Hepatocyte (in vitro differentiated cells): Measurements from ENCODE around the gene LRRC32. TPM values are rescaled to one million over a fixed set of nuclear protein-coding genes. Genes with fewer than 3 reads are reported as not detected.

Experiments used
- DNase-seq: peaks from one replicate; pipeline ENCODE4 v3.0.0-alpha.2; 2016; ENCODE audit warnings: low spot score
- H2AFZ ChIP-seq: fragments of 200-600 bp; sonication (generic); 2 replicates; pipeline ENCODE4 v1.6.0; 2016; ENCODE audit warnings: antibody characterized with exemption, mild to moderate bottlenecking
- H3K27ac ChIP-seq: fragments of 200-600 bp; sonication (generic); 2 replicates; pipeline ENCODE4 v1.5.1; 2016; ENCODE audit warnings: mild to moderate bottlenecking
- H3K27me3 ChIP-seq: fragments of 200-600 bp; sonication (generic); 2 replicates; pipeline ENCODE4 v1.6.1; 2016
- H3K36me3 ChIP-seq: fragments of 200-600 bp; sonication (generic); replicated peaks from 2 replicates; pipeline ENCODE4 v1.5.1; 2016; ENCODE audit warnings: low read depth; ENCODE audit not compliant: insufficient read depth
- H3K4me1 ChIP-seq: fragments of 200-600 bp; sonication (generic); 2 replicates; pipeline ENCODE4 v1.5.1; 2016; ENCODE audit warnings: mild to moderate bottlenecking, moderate library complexity; ENCODE audit not compliant: insufficient read depth
- H3K4me2 ChIP-seq: fragments of 200-600 bp; sonication (generic); 2 replicates; pipeline ENCODE4 v1.6.0; 2016
- H3K4me3 ChIP-seq: fragments of 200-600 bp; sonication (generic); 2 replicates; pipeline ENCODE4 v1.5.1; 2016; ENCODE audit warnings: mild to moderate bottlenecking
- H3K79me2 ChIP-seq: fragments of 200-600 bp; sonication (generic); 2 replicates; pipeline ENCODE4 v1.6.0; 2017; ENCODE audit warnings: mild to moderate bottlenecking
- H3K9me2 ChIP-seq: fragments of 200-600 bp; sonication (generic); replicated peaks from 2 replicates; pipeline ENCODE4 v1.6.0; 2017; ENCODE audit warnings: mild to moderate bottlenecking; ENCODE audit not compliant: insufficient read depth
- H3K9me3 ChIP-seq: fragments of 200-600 bp; sonication (generic); 2 replicates; pipeline ENCODE4 v1.5.1; 2016; ENCODE audit warnings: low read depth, mild to moderate bottlenecking
- H4K20me1 ChIP-seq: fragments of 200-600 bp; sonication (generic); 2 replicates; pipeline ENCODE4 v1.6.0; 2016; ENCODE audit warnings: mild to moderate bottlenecking; ENCODE audit not compliant: insufficient read depth, poor library complexity, severe bottlenecking
- EZH2 ChIP-seq: fragments of 200-600 bp; sonication (generic); IDR thresholded peaks from 2 replicates; pipeline ENCODE4 v1.6.1; 2016; ENCODE audit warnings: antibody characterized with exemption, mild to moderate bottlenecking, borderline replicate concordance
- EZH2phosphoT487 ChIP-seq: fragments of 200-600 bp; sonication (generic); IDR thresholded peaks from one replicate; pipeline ENCODE4 v1.6.1; 2018; ENCODE audit warnings: antibody characterized with exemption, mild to moderate bottlenecking, low read depth, moderate library complexity; ENCODE audit not compliant: unreplicated experiment, severe bottlenecking
- WGBS: methylation state at CpG from one replicate; pipeline ENCODE4 v1.1.6; 2016; ENCODE audit warnings: low lambda C conversion rate; ENCODE audit errors: missing lambda C conversion rate; 5-methylcytosine and 5-hydroxymethylcytosine counted together
- polyA plus RNA-seq: library from polyadenylated mRNA; unstranded; fragments of >200 nt; fragmentation: Nextera tagmentation; extraction: Ambion mirVana; gene quantifications from 2 replicates; pipeline ENCODE4 v1.2.1, GENCODE V29; 2016
- total RNA-seq: library from RNA; depleted of rRNA; stranded (reverse); fragments of >200 nt; gene quantifications from 2 replicates; pipeline ENCODE4 v1.2.3, GENCODE V29; 2014
- TF ChIP-seq, protein P1 (sequence below): fragments of 200-600 bp; sonication (generic); IDR thresholded peaks from 2 replicates; pipeline ENCODE4 v1.5.1; 2016; ENCODE audit warnings: antibody characterized with exemption, mild to moderate bottlenecking; ENCODE audit not compliant: poor library complexity

Gene LRRC32
- total and polyA plus RNA-seq, 2 experiments from 2014 or later, result 25.5 to 75.2 TPM

DNA sequence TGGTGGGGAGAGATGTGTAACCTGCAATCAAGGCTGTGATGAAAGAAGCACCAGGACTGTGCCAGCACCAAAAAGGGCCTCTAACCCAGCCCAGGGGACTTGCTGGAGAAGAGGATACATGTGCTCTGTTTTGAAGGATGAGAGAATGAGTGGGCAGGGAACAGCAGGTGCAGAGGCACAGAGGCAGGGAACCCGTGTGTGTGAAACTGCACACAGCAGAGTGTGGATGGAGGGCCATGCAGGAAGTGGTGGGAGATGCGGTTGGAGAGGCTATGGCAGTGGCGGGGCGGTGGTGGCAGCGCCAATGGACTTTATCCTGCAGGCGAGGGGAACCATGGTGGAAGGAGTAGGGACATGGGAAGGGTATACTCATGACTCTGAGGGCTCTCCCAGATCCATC lies 25.2 kb upstream of the LRRC32 start:
- no peaks in the 10 kb centered on the region for H3K79me2 ChIP-seq
- H3K36me3 ChIP-seq, result no peaks in the 10 kb centered on the region
- H3K27ac ChIP-seq, result no peak overlapping the region
- H3K27me3 ChIP-seq, result no peaks in the 10 kb centered on the region
- H3K9me2 ChIP-seq, result no peaks in the 10 kb centered on the region
- 93% methylated on average over 6 of the region's 6 CpGs for WGBS
- no peak for TF ChIP-seq EZH2
- TF ChIP-seq, protein P1, sequence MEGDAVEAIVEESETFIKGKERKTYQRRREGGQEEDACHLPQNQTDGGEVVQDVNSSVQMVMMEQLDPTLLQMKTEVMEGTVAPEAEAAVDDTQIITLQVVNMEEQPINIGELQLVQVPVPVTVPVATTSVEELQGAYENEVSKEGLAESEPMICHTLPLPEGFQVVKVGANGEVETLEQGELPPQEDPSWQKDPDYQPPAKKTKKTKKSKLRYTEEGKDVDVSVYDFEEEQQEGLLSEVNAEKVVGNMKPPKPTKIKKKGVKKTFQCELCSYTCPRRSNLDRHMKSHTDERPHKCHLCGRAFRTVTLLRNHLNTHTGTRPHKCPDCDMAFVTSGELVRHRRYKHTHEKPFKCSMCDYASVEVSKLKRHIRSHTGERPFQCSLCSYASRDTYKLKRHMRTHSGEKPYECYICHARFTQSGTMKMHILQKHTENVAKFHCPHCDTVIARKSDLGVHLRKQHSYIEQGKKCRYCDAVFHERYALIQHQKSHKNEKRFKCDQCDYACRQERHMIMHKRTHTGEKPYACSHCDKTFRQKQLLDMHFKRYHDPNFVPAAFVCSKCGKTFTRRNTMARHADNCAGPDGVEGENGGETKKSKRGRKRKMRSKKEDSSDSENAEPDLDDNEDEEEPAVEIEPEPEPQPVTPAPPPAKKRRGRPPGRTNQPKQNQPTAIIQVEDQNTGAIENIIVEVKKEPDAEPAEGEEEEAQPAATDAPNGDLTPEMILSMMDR, result no peak
- TF ChIP-seq EZH2phosphoT487, result no peak
- H3K4me1 ChIP-seq, result peaks cover 9% of the 10 kb centered on the region
- DNase-seq, result no peak
- H4K20me1 ChIP-seq, result no peaks in the 10 kb centered on the region
- H3K4me3 ChIP-seq, result no peak overlapping the region
- no peak overlapping the region for H3K4me2 ChIP-seq
- no peaks in the 10 kb centered on the region for H3K9me3 ChIP-seq
- no peak overlapping the region for H2AFZ ChIP-seq

DNA sequence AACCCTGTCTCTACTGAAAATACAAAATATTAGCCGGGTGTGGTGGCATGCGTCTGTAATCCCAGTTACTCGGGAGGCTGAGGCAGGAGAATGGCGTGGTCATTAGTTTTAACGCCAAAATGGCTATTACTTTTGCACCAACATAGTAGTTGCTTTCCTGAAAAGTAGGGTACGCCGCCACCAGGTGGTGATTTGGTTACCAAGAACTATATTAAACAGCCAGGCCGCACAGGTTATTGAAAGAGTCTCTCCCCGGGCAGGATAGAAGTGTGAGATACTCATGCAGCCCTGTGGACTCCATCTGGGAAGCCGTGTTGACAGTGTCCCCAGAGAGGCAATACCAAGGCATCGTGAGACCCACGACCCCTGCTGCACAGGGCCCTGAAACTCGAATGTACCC lies 24.6 kb upstream of the LRRC32 start:
- no peak for TF ChIP-seq EZH2
- TF ChIP-seq, protein P1, result no peak
- TF ChIP-seq EZH2phosphoT487, result no peak
- no peak for DNase-seq
- H3K36me3 ChIP-seq, result no peaks in the 10 kb centered on the region
- H3K79me2 ChIP-seq, result no peaks in the 10 kb centered on the region
- no peak overlapping the region for H3K27ac ChIP-seq
- H2AFZ ChIP-seq, result no peak overlapping the region
- peaks cover 5% of the 10 kb centered on the region for H3K4me1 ChIP-seq
- 86% methylated on average over 13 of the region's 13 CpGs for WGBS
- no peaks in the 10 kb centered on the region for H3K9me2 ChIP-seq
- H4K20me1 ChIP-seq, result no peaks in the 10 kb centered on the region
- no peak overlapping the region for H3K4me3 ChIP-seq
- no peaks in the 10 kb centered on the region for H3K9me3 ChIP-seq
- no peak overlapping the region for H3K4me2 ChIP-seq
- H3K27me3 ChIP-seq, result no peaks in the 10 kb centered on the region

DNA sequence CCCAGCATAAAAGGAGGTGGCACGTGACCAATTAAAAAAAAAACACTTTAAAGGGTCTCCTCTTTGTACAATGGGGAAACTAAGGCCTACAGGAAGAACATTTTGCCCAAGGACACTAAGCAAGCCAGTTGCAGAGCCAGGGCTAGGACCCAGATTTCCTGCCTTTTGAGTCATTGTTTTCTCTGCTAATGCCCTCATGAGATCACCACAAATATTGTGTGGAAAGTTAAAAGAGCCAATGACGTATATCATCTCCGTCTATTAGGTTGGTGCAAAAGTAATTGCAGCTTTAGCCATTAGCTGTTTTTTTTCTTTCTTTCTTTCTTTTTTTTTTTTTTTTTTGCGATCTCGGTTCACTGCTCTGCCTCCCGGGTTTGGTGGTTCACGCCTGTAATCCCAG lies 24.1 kb upstream of the LRRC32 start:
- Histone ChIP-seq H3K79me2 (no peaks in the 10 kb centered on the region), H3K4me2 (no peak overlapping the region), H3K27me3 (no peaks in the 10 kb centered on the region), H3K36me3 (no peaks in the 10 kb centered on the region), H3K4me3 (no peak overlapping the region), H3K4me1 (peaks cover under 1% of the 10 kb centered on the region), H3K27ac (no peak overlapping the region), H2AFZ (no peak overlapping the region), H4K20me1 (no peaks in the 10 kb centered on the region), H3K9me3 (no peaks in the 10 kb centered on the region), H3K9me2 (no peaks in the 10 kb centered on the region)
- WGBS, result 88% methylated on average over 7 of the region's 7 CpGs
- DNase-seq, result no peak
- TF ChIP-seq EZH2phosphoT487 (no peak), EZH2 (no peak)
- TF ChIP-seq, protein P1, result no peak

DNA sequence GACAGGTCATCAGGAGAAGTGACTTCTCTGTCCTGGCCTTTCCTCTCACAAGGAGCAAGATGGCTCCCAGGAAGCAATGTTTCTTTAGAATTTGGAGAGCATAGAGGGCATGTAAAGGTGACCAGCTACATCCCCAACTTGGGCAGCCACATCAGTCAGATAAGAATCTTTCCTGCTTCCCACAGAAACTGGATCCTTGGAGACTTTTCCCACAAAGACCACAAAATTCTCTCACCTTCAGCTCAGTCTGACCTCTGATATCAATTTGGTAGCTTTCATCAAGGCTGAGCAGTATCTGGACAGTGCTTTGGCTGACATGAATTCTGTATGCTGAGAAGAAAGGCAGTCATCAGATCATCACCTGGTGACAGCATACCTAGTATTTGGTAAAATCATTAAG lies 23.3 kb upstream of the LRRC32 start:
- Histone ChIP-seq H3K4me2 (no peak overlapping the region), H3K27ac (no peak overlapping the region), H3K27me3 (no peaks in the 10 kb centered on the region), H3K4me3 (no peak overlapping the region), H3K79me2 (no peaks in the 10 kb centered on the region), H3K9me2 (no peaks in the 10 kb centered on the region), H3K4me1 (no peaks in the 10 kb centered on the region), H4K20me1 (no peaks in the 10 kb centered on the region), H3K9me3 (no peaks in the 10 kb centered on the region), H3K36me3 (no peaks in the 10 kb centered on the region), H2AFZ (no peak overlapping the region)
- TF ChIP-seq, protein P1, result no peak
- no peak for TF ChIP-seq EZH2phosphoT487
- TF ChIP-seq EZH2, result no peak
- DNase-seq, result no peak
